MV-4-11 (cell line): Measurements from ENCODE around the gene UTS2.

Experiments
- DNase-seq: peaks from one replicate; lab custom pipeline; 2025; lab: John Stamatoyannopoulos, UW

The UTS2 gene

GRCh38 chr1:7862211-7863060 is 9.6 kb upstream of the UTS2 start:
- no peak for DNase-seq

- no peak for DNase-seq
These were observed 8.6 kb upstream of the UTS2 start for GRCh38 chr1:7861452-7861851.

GRCh38 chr1:7860130-7860529 is 7.3 kb upstream of the UTS2 start:
- no peak for DNase-seq

GRCh38 chr1:7859406-7859805 is 6.5 kb upstream of the UTS2 start:
- DNase-seq = no peak

- no peak for DNase-seq
These were observed 5.1 kb upstream of the UTS2 start for GRCh38 chr1:7857985-7858384.

- no peak for DNase-seq
These were observed 4.1 kb upstream of the UTS2 start for GRCh38 chr1:7857000-7857399.

GRCh38 chr1:7856345-7856744 is 3.5 kb upstream of the UTS2 start:
- DNase-seq = peak; percentile 61

- DNase-seq = no peak
These were observed 790 bp upstream of the UTS2 start for GRCh38 chr1:7853684-7854026.

- DNase-seq = no peak
These were observed 2.1 kb downstream of the UTS2 start for GRCh38 chr1:7850786-7851185.

- DNase-seq = no peak
These were observed 5.3 kb downstream of the UTS2 start for GRCh38 chr1:7847599-7847998.

GRCh38 chr1:7846656-7847055 is 6.2 kb downstream of the UTS2 start:
- no peak for DNase-seq

- no peak for DNase-seq
These were observed 7.1 kb downstream of the UTS2 start for GRCh38 chr1:7845761-7846160.

- peak; percentile 63 for DNase-seq
These were observed 10.3 kb downstream of the UTS2 start for GRCh38 chr1:7842517-7842916.

- DNase-seq = no peak
These were observed 13.3 kb downstream of the UTS2 start for GRCh38 chr1:7839526-7839925.

- DNase-seq = no peak
These were observed 14.2 kb downstream of the UTS2 start for GRCh38 chr1:7838714-7839113.

GRCh38 chr1:7833035-7833434 is 19.8 kb downstream of the UTS2 start:
- DNase-seq = no peak

- DNase-seq = peak; percentile 73
These were observed 21.4 kb downstream of the UTS2 start for GRCh38 chr1:7831458-7831857.

GRCh38 chr1:7827126-7827955 is 25.5 kb downstream of the UTS2 start:
- no peak for DNase-seq

GRCh38 chr1:7826363-7826762 is 26.5 kb downstream of the UTS2 start:
- no peak for DNase-seq

- DNase-seq = no peak
These were observed 28.2 kb downstream of the UTS2 start for GRCh38 chr1:7824701-7825100.

GRCh38 chr1:7821282-7821681 is 31.6 kb downstream of the UTS2 start:
- DNase-seq = no peak

GRCh38 chr1:7813677-7814373 is 39.0 kb downstream of the UTS2 start:
- DNase-seq = no peak

- peak; percentile 44 for DNase-seq
These were observed 41.4 kb downstream of the UTS2 start for GRCh38 chr1:7811476-7811875.
